ENCODE results near the gene AGK.

The AGK gene

GRCh38 chr7:141691540-141691939 lies 140.3 kb downstream of the AGK start:
- no peak for DNase-seq (ENCODE audit: low read depth, low spot score)
- WGBS (ENCODE audit: insufficient coverage, insufficient read length): no CpG with 5 or more reads among the region's 3 CpGs
- Histone ChIP-seq H3K27me3 (ENCODE audit: control insufficient read depth, insufficient read depth, low read length) (no peaks in the 10 kb centered on the region), H3K4me3 (ENCODE audit: low read length) (no peak overlapping the region), H3K9me3 (ENCODE audit: control insufficient read depth, insufficient read depth, low read length) (no peaks in the 10 kb centered on the region), H3K36me3 (ENCODE audit: control insufficient read depth, insufficient read depth, low read length) (no peaks in the 10 kb centered on the region), H3K4me1 (ENCODE audit: control insufficient read depth, insufficient read depth, low read length) (peaks cover 4% of the 10 kb centered on the region; the same call in 1 of the 2 replicates), H3K27ac (ENCODE audit: low read length) (no peak overlapping the region)

DNA sequence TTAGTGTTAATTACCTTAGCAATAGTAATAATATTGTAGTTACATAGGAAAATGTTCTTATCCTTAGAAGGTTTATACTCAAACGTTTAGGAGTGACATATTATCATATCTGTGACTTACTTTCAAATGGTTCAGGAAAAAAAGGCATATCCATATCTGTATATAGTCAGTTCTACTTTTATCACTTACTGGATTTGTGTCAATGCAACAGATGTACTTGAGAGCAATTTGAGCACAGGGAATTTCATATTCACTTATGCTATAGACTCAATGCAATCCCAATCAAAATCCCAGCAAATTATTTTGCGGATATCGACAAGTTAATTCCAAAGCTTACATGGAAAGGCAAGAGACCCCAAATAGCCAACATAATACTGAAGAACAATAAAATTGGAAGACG lies 140.8 kb downstream of the AGK start:
- no peak overlapping the region for H3K4me3 ChIP-seq (ENCODE audit: low read length)
- peaks cover 4% of the 10 kb centered on the region; the same call in 1 of the 2 replicates for H3K4me1 ChIP-seq (ENCODE audit: control insufficient read depth, insufficient read depth, low read length)
- no peaks in the 10 kb centered on the region for H3K9me3 ChIP-seq (ENCODE audit: control insufficient read depth, insufficient read depth, low read length)
- no peaks in the 10 kb centered on the region for H3K27me3 ChIP-seq (ENCODE audit: control insufficient read depth, insufficient read depth, low read length)
- no peak for DNase-seq (ENCODE audit: low read depth, low spot score)
- no peaks in the 10 kb centered on the region for H3K36me3 ChIP-seq (ENCODE audit: control insufficient read depth, insufficient read depth, low read length)
- no peak overlapping the region for H3K27ac ChIP-seq (ENCODE audit: low read length)
- no CpG with 5 or more reads among the region's 4 CpGs for WGBS (ENCODE audit: insufficient coverage, insufficient read length)

DNA sequence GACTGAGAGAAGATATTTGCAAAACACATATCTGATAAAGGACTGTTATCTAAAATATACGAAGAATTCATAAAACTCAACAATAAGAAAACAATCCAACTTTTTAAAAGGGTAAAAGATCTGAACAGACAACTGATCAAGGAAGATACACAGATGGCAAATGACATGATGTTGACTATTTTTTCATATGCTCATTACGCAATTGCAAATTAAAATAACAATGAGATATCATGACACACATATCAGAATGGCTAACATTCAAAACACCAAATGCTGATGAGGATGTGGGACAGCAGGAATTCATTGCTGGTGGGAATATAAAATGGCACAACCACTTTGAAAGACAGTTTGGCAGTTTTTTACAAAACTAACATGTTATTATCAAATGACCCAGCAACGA lies 141.9 kb downstream of the AGK start:
- WGBS (ENCODE audit: insufficient coverage, insufficient read length): no CpG with 5 or more reads among the region's 3 CpGs

GRCh38 chr7:141695803-141696289 lies 144.6 kb downstream of the AGK start:
- Histone ChIP-seq H3K4me1 (ENCODE audit: control insufficient read depth, insufficient read depth, low read length) (peaks cover 4% of the 10 kb centered on the region; the same call in 1 of the 2 replicates), H3K27ac (ENCODE audit: low read length) (no peak overlapping the region), H3K36me3 (ENCODE audit: control insufficient read depth, insufficient read depth, low read length) (no peaks in the 10 kb centered on the region), H3K4me3 (ENCODE audit: low read length) (no peak overlapping the region), H3K27me3 (ENCODE audit: control insufficient read depth, insufficient read depth, low read length) (no peaks in the 10 kb centered on the region), H3K9me3 (ENCODE audit: control insufficient read depth, insufficient read depth, low read length) (no peaks in the 10 kb centered on the region)
- no peak for DNase-seq (ENCODE audit: low read depth, low spot score)
- no CpG with 5 or more reads among the region's 6 CpGs for WGBS (ENCODE audit: insufficient coverage, insufficient read length)

More for the DNA sequence above, 141.9 kb downstream of the AGK start:
- DNase-seq (ENCODE audit: low read depth, low spot score): no peak
- Histone ChIP-seq H3K36me3 (ENCODE audit: control insufficient read depth, insufficient read depth, low read length) (no peaks in the 10 kb centered on the region), H3K27me3 (ENCODE audit: control insufficient read depth, insufficient read depth, low read length) (no peaks in the 10 kb centered on the region), H3K27ac (ENCODE audit: low read length) (no peak overlapping the region), H3K4me1 (ENCODE audit: control insufficient read depth, insufficient read depth, low read length) (peaks cover 6% of the 10 kb centered on the region), H3K4me3 (ENCODE audit: low read length) (no peak overlapping the region), H3K9me3 (ENCODE audit: control insufficient read depth, insufficient read depth, low read length) (no peaks in the 10 kb centered on the region)

GRCh38 chr7:141696348-141696747 lies 145.1 kb downstream of the AGK start:
- DNase-seq (ENCODE audit: low read depth, low spot score): no peak
- no CpG with 5 or more reads among the region's 2 CpGs for WGBS (ENCODE audit: insufficient coverage, insufficient read length)
- Histone ChIP-seq H3K27ac (ENCODE audit: low read length) (no peak overlapping the region), H3K36me3 (ENCODE audit: control insufficient read depth, insufficient read depth, low read length) (no peaks in the 10 kb centered on the region), H3K27me3 (ENCODE audit: control insufficient read depth, insufficient read depth, low read length) (no peaks in the 10 kb centered on the region), H3K4me1 (ENCODE audit: control insufficient read depth, insufficient read depth, low read length) (peaks cover 4% of the 10 kb centered on the region; the same call in 1 of the 2 replicates), H3K4me3 (ENCODE audit: low read length) (no peak overlapping the region), H3K9me3 (ENCODE audit: control insufficient read depth, insufficient read depth, low read length) (no peaks in the 10 kb centered on the region)

DNA sequence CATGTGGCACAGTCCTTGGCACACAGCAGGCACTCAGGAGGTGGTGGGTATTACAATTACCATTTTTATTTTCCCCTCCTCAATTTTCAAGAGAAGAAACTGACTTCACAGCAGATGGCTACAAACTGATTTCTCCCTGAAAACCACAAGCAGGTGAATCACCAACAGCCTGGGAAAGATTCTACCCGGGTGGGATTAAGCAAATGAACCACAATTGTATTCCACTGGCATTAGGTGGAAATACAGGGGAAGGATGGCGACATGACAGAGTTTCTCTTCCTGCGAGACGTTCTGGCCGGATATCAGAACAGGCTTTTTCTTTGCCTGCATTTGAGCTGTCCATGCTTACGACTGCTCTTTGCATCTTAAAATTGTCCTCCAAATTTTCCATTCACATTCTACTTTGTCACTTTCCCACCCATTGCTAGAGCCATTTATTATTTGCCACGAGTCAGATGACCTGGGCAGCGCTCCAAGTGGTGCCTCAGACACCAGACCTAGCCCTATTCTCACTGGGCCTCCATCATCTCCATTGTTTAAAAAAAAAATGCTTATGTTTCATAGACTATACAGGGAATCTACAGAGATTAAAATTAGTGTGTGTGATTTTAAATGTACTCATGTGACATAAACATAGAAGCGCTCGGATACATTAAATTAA lies 146.1 kb downstream of the AGK start:
- WGBS (ENCODE audit: insufficient coverage, insufficient read length): no CpG with 5 or more reads among the region's 10 CpGs
- no peaks in the 10 kb centered on the region for H3K9me3 ChIP-seq (ENCODE audit: control insufficient read depth, insufficient read depth, low read length)
- no peaks in the 10 kb centered on the region for H3K36me3 ChIP-seq (ENCODE audit: control insufficient read depth, insufficient read depth, low read length)
- no peak overlapping the region for H3K27ac ChIP-seq (ENCODE audit: low read length)
- no peak overlapping the region for H3K4me3 ChIP-seq (ENCODE audit: low read length)
- no peak for DNase-seq (ENCODE audit: low read depth, low spot score)
- H3K4me1 ChIP-seq (ENCODE audit: control insufficient read depth, insufficient read depth, low read length): peaks cover 2% of the 10 kb centered on the region; the same call in 1 of the 2 replicates
- H3K27me3 ChIP-seq (ENCODE audit: control insufficient read depth, insufficient read depth, low read length): no peaks in the 10 kb centered on the region

DNA sequence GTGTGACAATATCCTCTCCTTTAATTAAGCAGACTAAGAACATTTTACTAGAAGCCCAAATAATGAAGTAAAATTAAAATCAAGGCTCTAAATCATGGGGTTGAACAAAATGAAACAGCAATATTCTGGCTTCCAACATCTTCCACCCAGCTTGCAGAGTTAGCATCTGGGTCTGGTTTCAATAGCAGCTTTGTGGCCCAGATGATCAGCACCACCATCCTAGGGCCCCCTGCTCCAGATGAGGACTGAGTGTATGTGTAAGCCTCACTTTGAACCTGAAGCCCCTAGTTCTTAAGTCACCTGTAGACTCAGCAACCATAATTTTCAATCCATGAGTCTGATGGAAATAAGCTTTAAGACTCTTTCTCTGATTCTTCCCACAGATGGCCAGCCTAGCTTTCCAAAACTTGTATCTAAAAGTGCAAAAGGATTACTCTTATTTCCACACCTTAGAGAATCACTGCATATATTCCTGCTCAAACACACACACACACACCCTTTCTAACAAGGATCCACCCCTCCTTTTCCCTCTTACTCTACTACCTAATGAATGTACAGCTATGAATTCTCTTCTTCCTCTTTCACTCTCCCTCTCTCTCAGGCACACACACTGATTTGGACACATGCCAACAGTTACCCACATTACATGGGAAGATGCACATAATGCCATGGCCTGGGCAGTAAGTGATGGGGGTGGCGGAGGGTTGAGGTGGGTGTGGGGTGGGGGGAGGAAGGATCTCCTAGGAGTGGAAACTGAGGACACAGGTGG lies 147.2 kb downstream of the AGK start:
- H3K27me3 ChIP-seq (ENCODE audit: control insufficient read depth, insufficient read depth, low read length): no peaks in the 10 kb centered on the region
- H3K27ac ChIP-seq (ENCODE audit: low read length): no peak overlapping the region
- WGBS (ENCODE audit: insufficient coverage, insufficient read length): no CpG with 5 or more reads among the region's 1 CpG
- H3K4me3 ChIP-seq (ENCODE audit: low read length): no peak overlapping the region
- no peaks in the 10 kb centered on the region for H3K9me3 ChIP-seq (ENCODE audit: control insufficient read depth, insufficient read depth, low read length)
- peaks cover 2% of the 10 kb centered on the region; the same call in 1 of the 2 replicates for H3K4me1 ChIP-seq (ENCODE audit: control insufficient read depth, insufficient read depth, low read length)
- no peak for DNase-seq (ENCODE audit: low read depth, low spot score)
- H3K36me3 ChIP-seq (ENCODE audit: control insufficient read depth, insufficient read depth, low read length): no peaks in the 10 kb centered on the region

DNA sequence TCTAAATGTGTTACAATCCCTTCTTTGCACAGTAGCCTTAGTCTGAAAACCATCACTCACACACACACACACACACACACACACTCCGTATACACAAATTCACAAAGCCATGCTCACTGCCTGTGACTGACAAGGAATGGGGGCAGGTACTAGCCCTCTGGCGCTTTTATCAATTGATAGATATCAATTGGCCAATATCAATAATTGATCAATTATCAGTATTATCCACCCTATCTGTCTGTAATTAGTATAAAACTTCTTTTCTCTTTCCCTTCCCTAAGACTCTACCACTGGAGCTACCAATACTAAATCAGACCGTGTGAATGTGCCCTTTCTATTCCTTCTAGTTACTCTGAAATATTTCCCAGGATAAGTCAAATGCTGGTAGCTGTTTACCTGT lies 148.7 kb downstream of the AGK start:
- Histone ChIP-seq H3K27me3 (ENCODE audit: control insufficient read depth, insufficient read depth, low read length) (no peaks in the 10 kb centered on the region), H3K36me3 (ENCODE audit: control insufficient read depth, insufficient read depth, low read length) (no peaks in the 10 kb centered on the region), H3K9me3 (ENCODE audit: control insufficient read depth, insufficient read depth, low read length) (no peaks in the 10 kb centered on the region), H3K4me1 (ENCODE audit: control insufficient read depth, insufficient read depth, low read length) (peaks cover 2% of the 10 kb centered on the region; the same call in 1 of the 2 replicates), H3K4me3 (ENCODE audit: low read length) (no peak overlapping the region), H3K27ac (ENCODE audit: low read length) (no peak overlapping the region)
- DNase-seq (ENCODE audit: low read depth, low spot score): no peak
- no CpG with 5 or more reads among the region's 3 CpGs for WGBS (ENCODE audit: insufficient coverage, insufficient read length)

DNA sequence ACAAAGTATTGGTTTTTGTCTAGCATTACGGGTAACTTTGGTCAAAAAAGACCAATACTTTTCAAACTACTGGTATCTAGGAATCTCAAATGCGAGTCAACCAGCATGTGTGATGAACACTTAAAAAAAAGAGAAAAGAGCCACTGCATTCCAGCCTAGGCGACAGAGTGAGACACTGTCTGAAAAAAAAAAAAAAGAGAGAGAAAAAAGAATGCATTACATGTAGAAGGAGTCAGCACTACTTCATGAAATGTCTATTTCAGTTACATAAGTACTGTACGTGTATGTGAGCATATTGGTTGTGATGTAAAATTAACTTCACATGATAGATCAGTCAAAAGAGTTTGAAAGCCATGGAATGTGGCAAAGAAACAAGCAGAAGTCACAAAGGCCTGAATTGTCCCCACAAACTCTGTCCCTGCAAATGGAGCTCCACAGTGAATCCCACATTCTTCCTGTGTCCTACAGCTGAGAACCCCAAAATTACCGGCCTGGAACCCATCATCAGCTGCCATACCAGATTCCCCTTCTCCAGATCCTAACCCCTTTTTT lies 149.2 kb downstream of the AGK start:
- no peak for DNase-seq (ENCODE audit: low read depth, low spot score)
- no peaks in the 10 kb centered on the region for H3K36me3 ChIP-seq (ENCODE audit: control insufficient read depth, insufficient read depth, low read length)
- no peaks in the 10 kb centered on the region for H3K27me3 ChIP-seq (ENCODE audit: control insufficient read depth, insufficient read depth, low read length)
- WGBS (ENCODE audit: insufficient coverage, insufficient read length): no CpG with 5 or more reads among the region's 5 CpGs
- H3K4me3 ChIP-seq (ENCODE audit: low read length): peak overlapping the region; percentile 99; the same call in 1 of the 2 replicates
- no peak overlapping the region for H3K27ac ChIP-seq (ENCODE audit: low read length)
- H3K4me1 ChIP-seq (ENCODE audit: control insufficient read depth, insufficient read depth, low read length): peaks cover 2% of the 10 kb centered on the region; the same call in 1 of the 2 replicates
- H3K9me3 ChIP-seq (ENCODE audit: control insufficient read depth, insufficient read depth, low read length): no peaks in the 10 kb centered on the region

DNA sequence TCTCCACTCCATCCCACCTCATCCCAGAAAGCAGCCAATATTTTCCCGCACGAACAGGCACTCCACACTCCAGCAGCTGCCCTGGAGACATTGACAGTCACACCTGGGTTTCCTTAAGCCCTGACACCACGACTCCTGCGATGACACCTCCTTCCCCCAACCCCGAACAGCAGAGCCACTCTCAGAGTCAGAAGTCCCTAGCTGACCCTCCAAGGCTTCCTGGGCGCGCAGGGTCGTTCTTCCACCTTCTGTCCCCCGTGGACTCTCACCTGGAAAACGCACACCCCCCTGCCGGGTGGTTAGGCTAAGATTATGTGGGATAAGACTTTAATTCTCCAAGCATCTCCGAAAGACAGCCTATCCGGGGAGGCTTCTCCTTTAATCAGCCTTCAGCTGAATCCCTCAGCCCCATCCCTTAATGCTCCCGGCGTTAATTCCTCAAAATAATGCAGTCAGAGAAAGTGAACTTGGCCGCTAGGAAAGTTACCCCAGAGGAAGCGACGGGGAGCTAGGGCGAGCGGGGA lies 149.7 kb downstream of the AGK start:
- Histone ChIP-seq H3K4me1 (ENCODE audit: control insufficient read depth, insufficient read depth, low read length) (peaks cover 2% of the 10 kb centered on the region; the same call in 1 of the 2 replicates), H3K4me3 (ENCODE audit: low read length) (peak overlapping the region; percentile 99; the same call in 1 of the 2 replicates), H3K9me3 (ENCODE audit: control insufficient read depth, insufficient read depth, low read length) (no peaks in the 10 kb centered on the region), H3K27me3 (ENCODE audit: control insufficient read depth, insufficient read depth, low read length) (no peaks in the 10 kb centered on the region), H3K27ac (ENCODE audit: low read length) (no peak overlapping the region), H3K36me3 (ENCODE audit: control insufficient read depth, insufficient read depth, low read length) (no peaks in the 10 kb centered on the region)
- no CpG with 5 or more reads among the region's 20 CpGs for whole genome bisulfite sequencing (ENCODE audit: insufficient coverage, insufficient read length)
- DNase-seq (ENCODE audit: low read depth, low spot score): no peak
